Measurements from ENCODE around the gene LRAT. TPM values are rescaled to one million over a fixed set of nuclear protein-coding genes. Genes with fewer than 3 reads are reported as not detected.

Gene LRAT
- total and polyA plus RNA-seq, 2 of the 13 experiments (the other 11 are each of a cell fraction or from before 2014, with no cell fraction given): 0.11 TPM; not detected in 1

DNA sequence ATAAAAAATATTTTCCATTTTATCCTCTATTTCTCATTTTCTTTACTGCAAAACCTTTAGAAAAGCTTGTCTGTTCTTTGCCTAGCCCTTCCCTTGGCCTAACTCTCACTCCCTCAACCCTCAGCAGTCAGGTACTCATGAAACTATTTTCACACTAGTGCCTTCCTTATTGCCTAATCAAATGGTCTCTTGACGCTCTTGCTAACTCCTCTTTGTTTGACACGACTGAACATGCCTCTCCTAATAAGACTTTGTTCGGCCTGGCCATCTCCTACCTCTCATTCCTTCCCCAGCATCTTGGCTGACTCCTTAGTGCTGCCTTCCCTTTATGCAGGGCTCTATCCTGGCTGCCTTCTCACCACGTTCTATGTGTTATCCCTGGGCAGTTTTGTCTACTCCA lies 11.1 kb upstream of the LRAT start (continued):
- TF ChIP-seq, protein P1, sequence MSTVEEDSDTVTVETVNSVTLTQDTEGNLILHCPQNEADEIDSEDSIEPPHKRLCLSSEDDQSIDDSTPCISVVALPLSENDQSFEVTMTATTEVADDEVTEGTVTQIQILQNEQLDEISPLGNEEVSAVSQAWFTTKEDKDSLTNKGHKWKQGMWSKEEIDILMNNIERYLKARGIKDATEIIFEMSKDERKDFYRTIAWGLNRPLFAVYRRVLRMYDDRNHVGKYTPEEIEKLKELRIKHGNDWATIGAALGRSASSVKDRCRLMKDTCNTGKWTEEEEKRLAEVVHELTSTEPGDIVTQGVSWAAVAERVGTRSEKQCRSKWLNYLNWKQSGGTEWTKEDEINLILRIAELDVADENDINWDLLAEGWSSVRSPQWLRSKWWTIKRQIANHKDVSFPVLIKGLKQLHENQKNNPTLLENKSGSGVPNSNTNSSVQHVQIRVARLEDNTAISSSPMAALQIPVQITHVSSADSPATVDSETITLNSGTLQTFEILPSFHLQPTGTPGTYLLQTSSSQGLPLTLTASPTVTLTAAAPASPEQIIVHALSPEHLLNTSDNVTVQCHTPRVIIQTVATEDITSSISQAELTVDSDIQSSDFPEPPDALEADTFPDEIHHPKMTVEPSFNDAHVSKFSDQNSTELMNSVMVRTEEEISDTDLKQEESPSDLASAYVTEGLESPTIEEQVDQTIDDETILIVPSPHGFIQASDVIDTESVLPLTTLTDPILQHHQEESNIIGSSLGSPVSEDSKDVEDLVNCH (CRISPR knock-in tag; IDR thresholded peaks at IDR 0.05): no peak
- no peak for TF ChIP-seq NFATC3 (CRISPR knock-in tag; IDR thresholded peaks at IDR 0.05)

DNA sequence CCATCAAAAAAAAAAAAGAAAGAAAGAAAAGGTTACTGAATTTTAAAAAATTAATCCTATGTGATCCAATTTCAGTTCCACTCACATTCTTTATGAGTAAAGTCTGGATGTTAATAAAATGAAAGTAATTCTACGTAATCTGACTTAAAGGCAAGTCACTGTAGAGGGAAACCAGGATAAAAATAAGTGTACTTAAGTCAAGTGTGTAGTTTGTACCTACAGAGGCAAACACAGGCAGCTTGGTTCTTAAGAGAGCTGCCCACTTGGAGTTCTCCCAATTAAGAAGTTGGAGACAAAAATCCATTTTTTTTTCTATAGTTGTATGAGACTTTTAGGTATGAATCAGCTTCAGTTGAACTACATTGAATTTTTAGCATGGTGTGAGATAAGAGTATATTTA lies 7.0 kb upstream of the LRAT start:
- H3K4me3 ChIP-seq (replicated peaks in 1 of 3; ENCODE audit: insufficient read depth in 1 of 3, low read depth in 2 of 3, low read length in 3 of 3): no peak overlapping the region
- no peak overlapping the region for H3K9ac ChIP-seq (ENCODE audit: insufficient read depth, low read depth, low read length)
- no peaks in the 10 kb centered on the region for H4K20me1 ChIP-seq (ENCODE audit: insufficient read depth, low read length)
- no peak overlapping the region for H2AFZ ChIP-seq (ENCODE audit: low read length)
- no peak overlapping the region for H3K4me2 ChIP-seq (ENCODE audit: low read depth, low read length)
- 0% methylated on average over 1 of the region's 1 CpG for WGBS (ENCODE audit: low lambda C conversion rate)
- H3K9me3 ChIP-seq (ENCODE audit: low read length): no peaks in the 10 kb centered on the region
- FAIRE-seq (no peak), ATAC-seq (no peak), DNase-seq (ENCODE audit: low spot score) (no peak)
- H3K27me3 ChIP-seq (ENCODE audit: control insufficient read depth in 1 of 2, insufficient read depth in 2 of 2, low read length in 2 of 2): peaks cover 0 to 1% of the 10 kb centered on the region in 2 experiments; a peak in 1 of 5 replicates
- no peaks in the 10 kb centered on the region for H3K4me1 ChIP-seq (ENCODE audit: insufficient read depth, low read length)
- BruUV-seq (replicated peaks): no TSS peak
- no peaks in the 10 kb centered on the region for H3K79me2 ChIP-seq (ENCODE audit: insufficient read depth, low read length)
- in situ Hi-C loops (cut with HindIII; ENCODE audit: extremely low pct_ligation_motif_present, low pct_unique_long_range_greater_than_20kb) (no loop called here), intact Hi-C loops (cut with micrococcal nuclease; ENCODE audit: unreplicated experiment) (no loop called here)
- no peaks in the 10 kb centered on the region for H3K36me3 ChIP-seq (replicated peaks in 1 of 2; ENCODE audit: control insufficient read depth in 1 of 2, insufficient read depth in 2 of 2, low read length in 2 of 2)
- H3K27ac ChIP-seq (ENCODE audit: extremely low read length, insufficient read depth, low read length): no peak overlapping the region
- ChIA-PET CTCF (ENCODE audit: low intra/inter-chr PET ratio, low total read pairs) (no interaction called here), POLR2A (no interaction called here)
- no peak for TF ChIP-seq KDM2A (CRISPR knock-in tag; IDR thresholded peaks at IDR 0.05; ENCODE audit: borderline replicate concordance, low read depth)
- TF ChIP-seq ZNF256 (CRISPR knock-in tag; conservative IDR thresholded peaks at IDR 0.05): no peak
- TF ChIP-seq, protein P2, sequence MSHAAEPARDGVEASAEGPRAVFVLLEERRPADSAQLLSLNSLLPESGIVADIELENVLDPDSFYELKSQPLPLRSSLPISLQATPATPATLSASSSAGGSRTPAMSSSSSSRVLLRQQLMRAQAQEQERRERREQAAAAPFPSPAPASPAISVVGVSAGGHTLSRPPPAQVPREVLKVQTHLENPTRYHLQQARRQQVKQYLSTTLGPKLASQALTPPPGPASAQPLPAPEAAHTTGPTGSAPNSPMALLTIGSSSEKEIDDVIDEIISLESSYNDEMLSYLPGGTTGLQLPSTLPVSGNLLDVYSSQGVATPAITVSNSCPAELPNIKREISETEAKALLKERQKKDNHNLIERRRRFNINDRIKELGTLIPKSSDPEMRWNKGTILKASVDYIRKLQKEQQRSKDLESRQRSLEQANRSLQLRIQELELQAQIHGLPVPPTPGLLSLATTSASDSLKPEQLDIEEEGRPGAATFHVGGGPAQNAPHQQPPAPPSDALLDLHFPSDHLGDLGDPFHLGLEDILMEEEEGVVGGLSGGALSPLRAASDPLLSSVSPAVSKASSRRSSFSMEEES (CRISPR knock-in tag; IDR thresholded peaks at IDR 0.05): no peak
- no peak for TF ChIP-seq CEBPG (CRISPR knock-in tag; IDR thresholded peaks at IDR 0.05)
- TF ChIP-seq, protein P3, sequence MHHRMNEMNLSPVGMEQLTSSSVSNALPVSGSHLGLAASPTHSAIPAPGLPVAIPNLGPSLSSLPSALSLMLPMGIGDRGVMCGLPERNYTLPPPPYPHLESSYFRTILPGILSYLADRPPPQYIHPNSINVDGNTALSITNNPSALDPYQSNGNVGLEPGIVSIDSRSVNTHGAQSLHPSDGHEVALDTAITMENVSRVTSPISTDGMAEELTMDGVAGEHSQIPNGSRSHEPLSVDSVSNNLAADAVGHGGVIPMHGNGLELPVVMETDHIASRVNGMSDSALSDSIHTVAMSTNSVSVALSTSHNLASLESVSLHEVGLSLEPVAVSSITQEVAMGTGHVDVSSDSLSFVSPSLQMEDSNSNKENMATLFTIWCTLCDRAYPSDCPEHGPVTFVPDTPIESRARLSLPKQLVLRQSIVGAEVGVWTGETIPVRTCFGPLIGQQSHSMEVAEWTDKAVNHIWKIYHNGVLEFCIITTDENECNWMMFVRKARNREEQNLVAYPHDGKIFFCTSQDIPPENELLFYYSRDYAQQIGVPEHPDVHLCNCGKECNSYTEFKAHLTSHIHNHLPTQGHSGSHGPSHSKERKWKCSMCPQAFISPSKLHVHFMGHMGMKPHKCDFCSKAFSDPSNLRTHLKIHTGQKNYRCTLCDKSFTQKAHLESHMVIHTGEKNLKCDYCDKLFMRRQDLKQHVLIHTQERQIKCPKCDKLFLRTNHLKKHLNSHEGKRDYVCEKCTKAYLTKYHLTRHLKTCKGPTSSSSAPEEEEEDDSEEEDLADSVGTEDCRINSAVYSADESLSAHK (CRISPR knock-in tag; IDR thresholded peaks at IDR 0.05; ENCODE audit: borderline replicate concordance): no peak
- no peak for TF ChIP-seq GATAD2A (CRISPR knock-in tag; IDR thresholded peaks at IDR 0.05)
- TF ChIP-seq JDP2 (CRISPR knock-in tag; IDR thresholded peaks at IDR 0.05; ENCODE audit: borderline replicate concordance): no peak
- TF ChIP-seq ZNF616 (CRISPR knock-in tag; IDR thresholded peaks at IDR 0.05; ENCODE audit: low read depth): no peak
- TF ChIP-seq, protein P4, sequence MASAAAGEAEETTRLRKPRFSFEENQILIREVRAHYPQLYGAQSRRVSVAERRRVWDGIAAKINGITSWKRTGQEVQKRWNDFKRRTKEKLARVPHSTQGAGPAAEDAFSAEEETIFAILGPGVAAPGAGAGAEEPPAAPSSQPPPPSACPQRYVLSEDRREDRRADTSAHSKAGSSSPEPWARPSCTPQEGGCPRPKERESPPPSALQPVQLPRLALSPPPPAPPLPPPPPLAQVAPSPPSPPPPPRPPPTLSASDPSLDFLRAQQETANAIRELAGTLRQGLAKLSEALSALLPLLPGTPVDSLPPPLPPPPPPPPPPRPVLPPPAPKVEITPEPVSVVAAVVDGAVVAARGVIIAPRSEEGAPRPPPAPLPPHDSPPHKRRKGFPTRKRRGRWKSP (CRISPR knock-in tag; IDR thresholded peaks at IDR 0.05): no peak
- no peak for TF ChIP-seq MYNN (CRISPR knock-in tag; IDR thresholded peaks at IDR 0.05; ENCODE audit: low read depth)
- TF ChIP-seq TARDBP (CRISPR knock-in tag; IDR thresholded peaks at IDR 0.05): no peak
- TF ChIP-seq NR2F1 (CRISPR knock-in tag; IDR thresholded peaks at IDR 0.05): no peak
- TF ChIP-seq ZNF781 (CRISPR knock-in tag; IDR thresholded peaks at IDR 0.05; ENCODE audit: borderline replicate concordance, not compliant biosample characterization): no peak
- TF ChIP-seq ARNT2 (CRISPR knock-in tag; IDR thresholded peaks at IDR 0.05; ENCODE audit: low read depth): no peak
- TF ChIP-seq ZFYVE20 (CRISPR knock-in tag; IDR thresholded peaks at IDR 0.05; ENCODE audit: borderline replicate concordance, low read depth): no peak

Measured in HepG2 (cell line).